ENCODE data around the gene KLHDC7A.

The KLHDC7A gene

GRCh38 chr1:18494304-18494703 is 13.6 kb downstream of the KLHDC7A start:
- no peaks in the 10 kb centered on the region for H3K36me3 ChIP-seq
- no peak for TF ChIP-seq CTCF (IDR thresholded peaks at IDR 0.05; ENCODE audit: low read depth, low read length)
- H3K27ac ChIP-seq, result no peak overlapping the region
- H3K27me3 ChIP-seq (ENCODE audit: insufficient read depth, low read depth, severe bottlenecking), result no peaks in the 10 kb centered on the region
- H3K4me3 ChIP-seq (ENCODE audit: low read depth, low read length), result no peak overlapping the region
- peaks cover 7% of the 10 kb centered on the region for H3K9me3 ChIP-seq (ENCODE audit: severe bottlenecking)
- DNase-seq, result no peak

- Histone ChIP-seq H3K9me3 (ENCODE audit: severe bottlenecking) (peaks cover 7% of the 10 kb centered on the region), H3K36me3 (no peaks in the 10 kb centered on the region), H3K4me3 (ENCODE audit: low read depth, low read length) (no peak overlapping the region), H3K27me3 (ENCODE audit: insufficient read depth, low read depth, severe bottlenecking) (no peaks in the 10 kb centered on the region), H3K27ac (no peak overlapping the region)
- no peak for DNase-seq
- no peak for TF ChIP-seq CTCF (IDR thresholded peaks at IDR 0.05; ENCODE audit: low read depth, low read length)
Measured at GRCh38 chr1:18495635-18496034, 14.9 kb downstream of the KLHDC7A start.

- no peak for DNase-seq
- peaks cover 7% of the 10 kb centered on the region for H3K9me3 ChIP-seq (ENCODE audit: severe bottlenecking)
- no peaks in the 10 kb centered on the region for H3K36me3 ChIP-seq
- no peak overlapping the region for H3K27ac ChIP-seq
- no peak overlapping the region for H3K4me3 ChIP-seq (ENCODE audit: low read depth, low read length)
- TF ChIP-seq CTCF (IDR thresholded peaks at IDR 0.05; ENCODE audit: low read depth, low read length), result no peak
- H3K27me3 ChIP-seq (ENCODE audit: insufficient read depth, low read depth, severe bottlenecking), result no peaks in the 10 kb centered on the region
Measured at GRCh38 chr1:18496056-18496455, 15.3 kb downstream of the KLHDC7A start.

GRCh38 chr1:18496497-18497235 is 15.9 kb downstream of the KLHDC7A start:
- Histone ChIP-seq H3K9me3 (ENCODE audit: severe bottlenecking) (peaks cover 7% of the 10 kb centered on the region), H3K27ac (no peak overlapping the region), H3K4me3 (ENCODE audit: low read depth, low read length) (no peak overlapping the region), H3K36me3 (no peaks in the 10 kb centered on the region), H3K27me3 (ENCODE audit: insufficient read depth, low read depth, severe bottlenecking) (no peaks in the 10 kb centered on the region)
- no peak for TF ChIP-seq CTCF (IDR thresholded peaks at IDR 0.05; ENCODE audit: low read depth, low read length)
- DNase-seq, result no peak

- no peaks in the 10 kb centered on the region for H3K9me3 ChIP-seq (ENCODE audit: severe bottlenecking)
- H3K4me3 ChIP-seq (ENCODE audit: low read depth, low read length), result no peak overlapping the region
- H3K27ac ChIP-seq, result no peak overlapping the region
- DNase-seq, result no peak
- no peaks in the 10 kb centered on the region for H3K36me3 ChIP-seq
- no peaks in the 10 kb centered on the region for H3K27me3 ChIP-seq (ENCODE audit: insufficient read depth, low read depth, severe bottlenecking)
- no peak for TF ChIP-seq CTCF (IDR thresholded peaks at IDR 0.05; ENCODE audit: low read depth, low read length)
Measured at GRCh38 chr1:18501833-18502232, 21.1 kb downstream of the KLHDC7A start.

GRCh38 chr1:18504609-18505008 is 23.9 kb downstream of the KLHDC7A start:
- TF ChIP-seq CTCF (IDR thresholded peaks at IDR 0.05; ENCODE audit: low read depth, low read length), result no peak
- H3K4me3 ChIP-seq (ENCODE audit: low read depth, low read length), result no peak overlapping the region
- H3K9me3 ChIP-seq (ENCODE audit: severe bottlenecking), result no peaks in the 10 kb centered on the region
- no peaks in the 10 kb centered on the region for H3K27me3 ChIP-seq (ENCODE audit: insufficient read depth, low read depth, severe bottlenecking)
- no peak overlapping the region for H3K27ac ChIP-seq
- no peak for DNase-seq
- no peaks in the 10 kb centered on the region for H3K36me3 ChIP-seq
